ENCODE results near the gene BANP. TPM values are rescaled to one million over a fixed set of nuclear protein-coding genes. Genes with fewer than 3 reads are reported as not detected.
A peak's percentile ranks its signal among the peaks of the same experiment; 100 is the strongest.
"Not testable (repeated sequence)": the region's sequence is repeated elsewhere in the genome, so short reads cannot be mapped to it uniquely, and the experiment has no call there.

The BANP gene
- total RNA-seq, 1 donor from 2014 or later, result 36.4 TPM

DNA sequence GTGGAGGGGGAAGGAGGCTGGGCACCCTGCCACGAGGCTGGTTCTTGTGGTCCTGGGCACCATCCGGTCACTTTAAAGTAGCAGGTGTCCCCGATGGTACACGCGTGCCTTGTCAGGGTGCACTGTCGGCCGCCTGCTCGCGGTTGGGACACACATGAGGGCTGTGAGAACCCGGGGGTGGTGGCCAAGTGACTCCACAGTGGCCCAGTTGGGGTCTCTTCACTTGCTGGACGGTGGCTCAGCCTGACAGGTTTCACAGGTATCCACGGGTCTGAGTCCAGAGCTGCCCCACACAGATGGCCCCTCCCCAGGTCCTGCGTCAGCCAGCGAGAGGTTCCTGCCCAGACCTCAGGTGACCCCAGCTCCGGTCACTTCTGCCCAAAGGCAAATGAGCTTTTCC is 137.8 kb downstream of the BANP start:
- DNase-seq, result not testable (repeated sequence)

GRCh38 chr16:88089632-88090376 is 138.6 kb downstream of the BANP start:
- DNase-seq, result not testable (repeated sequence)

GRCh38 chr16:88090377-88091175 is 139.3 kb downstream of the BANP start:
- DNase-seq, result not testable (repeated sequence)

DNA sequence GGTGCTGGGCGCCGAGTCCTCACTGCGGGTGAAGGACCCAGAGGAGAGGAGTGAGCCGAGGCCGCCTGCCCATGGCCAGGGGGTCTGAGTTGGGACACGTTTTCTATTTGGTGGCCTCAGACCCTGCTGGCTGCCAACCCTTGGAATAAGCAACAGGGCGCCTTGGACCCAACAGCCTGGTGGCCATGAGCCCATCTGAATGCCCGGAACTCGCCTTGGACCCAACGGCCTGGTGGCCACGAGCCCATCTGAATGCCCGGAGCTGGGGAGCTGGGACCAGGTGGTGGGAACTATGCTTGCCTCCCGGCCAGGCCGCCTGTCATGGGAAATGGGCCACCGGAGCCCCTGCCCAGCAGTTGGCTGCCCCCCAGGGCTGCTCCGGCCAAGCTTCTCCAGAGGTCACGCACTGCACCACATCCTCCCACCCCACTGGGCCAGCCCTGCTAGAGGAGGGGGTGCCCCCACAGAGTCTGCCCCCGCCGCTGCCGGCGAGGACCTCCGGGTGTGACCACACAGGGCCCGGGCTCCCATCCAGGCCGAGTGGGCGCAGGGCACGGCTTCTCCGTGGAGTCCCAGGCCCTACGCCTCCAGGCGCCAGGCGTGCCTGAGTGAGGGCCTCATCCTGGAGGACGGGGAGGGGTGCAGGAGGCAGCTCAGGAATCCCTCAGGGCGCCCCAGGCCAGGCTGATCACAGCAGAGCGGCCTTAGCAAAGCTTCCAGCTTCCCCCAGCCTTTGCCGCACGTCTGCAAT is 140.2 kb downstream of the BANP start:
- DNase-seq, result peak; percentile 15

DNA sequence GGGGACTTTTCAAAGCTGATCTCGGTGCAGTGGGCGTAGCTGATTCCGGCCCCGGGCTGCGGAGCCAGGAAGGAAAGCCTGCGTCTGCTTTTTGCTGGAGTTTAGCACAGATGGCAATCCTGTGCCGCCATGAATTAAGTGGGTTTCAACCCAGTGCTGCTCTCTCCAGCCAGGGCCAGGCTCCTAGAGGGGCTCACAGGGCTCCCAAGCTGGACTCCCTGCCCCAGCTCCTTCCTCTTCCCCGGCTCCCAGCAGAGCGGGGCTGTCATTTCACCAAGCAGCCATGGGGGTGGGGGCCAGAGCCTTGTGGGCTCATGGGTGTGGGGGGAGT is 140.7 kb downstream of the BANP start:
- DNase-seq, result peak; percentile 16

DNA sequence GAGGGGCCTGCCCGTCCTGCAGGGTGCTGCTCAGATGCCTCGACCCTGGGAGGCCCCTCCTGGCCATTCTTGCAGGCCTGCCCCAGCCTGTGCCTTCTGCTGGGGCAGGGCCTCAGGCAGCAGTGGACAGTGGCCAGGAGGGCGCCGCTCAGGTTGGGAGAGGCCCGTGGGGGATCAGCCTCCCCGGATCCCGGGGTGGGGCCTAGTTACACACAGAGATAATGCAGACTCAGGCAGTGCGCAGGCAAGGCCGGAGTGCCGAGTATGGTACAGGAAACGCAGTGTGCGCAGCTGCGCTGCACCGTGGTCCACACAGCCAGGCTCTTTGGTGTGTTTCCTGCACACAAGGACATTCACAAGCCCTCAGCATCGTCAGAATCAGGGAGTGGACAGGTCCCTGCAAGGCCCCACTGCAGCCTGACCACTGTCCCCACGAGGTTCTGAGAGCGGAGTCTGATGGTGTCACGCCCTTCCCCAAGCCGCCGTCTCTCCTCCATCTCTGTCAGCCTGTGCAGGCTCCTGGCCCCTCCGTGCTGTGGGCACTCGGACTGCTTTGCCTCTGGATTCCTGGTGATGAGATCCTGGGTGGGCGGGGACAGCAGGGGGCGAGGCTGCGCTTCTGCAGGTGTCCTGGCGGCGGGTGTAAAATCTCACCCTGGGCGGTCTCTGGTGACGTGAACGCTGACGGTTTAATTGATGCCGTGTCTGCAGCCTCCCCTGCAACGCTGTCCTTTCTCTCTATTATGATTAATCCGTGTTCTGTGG is 141.7 kb downstream of the BANP start:
- not testable (repeated sequence) for DNase-seq

DNA sequence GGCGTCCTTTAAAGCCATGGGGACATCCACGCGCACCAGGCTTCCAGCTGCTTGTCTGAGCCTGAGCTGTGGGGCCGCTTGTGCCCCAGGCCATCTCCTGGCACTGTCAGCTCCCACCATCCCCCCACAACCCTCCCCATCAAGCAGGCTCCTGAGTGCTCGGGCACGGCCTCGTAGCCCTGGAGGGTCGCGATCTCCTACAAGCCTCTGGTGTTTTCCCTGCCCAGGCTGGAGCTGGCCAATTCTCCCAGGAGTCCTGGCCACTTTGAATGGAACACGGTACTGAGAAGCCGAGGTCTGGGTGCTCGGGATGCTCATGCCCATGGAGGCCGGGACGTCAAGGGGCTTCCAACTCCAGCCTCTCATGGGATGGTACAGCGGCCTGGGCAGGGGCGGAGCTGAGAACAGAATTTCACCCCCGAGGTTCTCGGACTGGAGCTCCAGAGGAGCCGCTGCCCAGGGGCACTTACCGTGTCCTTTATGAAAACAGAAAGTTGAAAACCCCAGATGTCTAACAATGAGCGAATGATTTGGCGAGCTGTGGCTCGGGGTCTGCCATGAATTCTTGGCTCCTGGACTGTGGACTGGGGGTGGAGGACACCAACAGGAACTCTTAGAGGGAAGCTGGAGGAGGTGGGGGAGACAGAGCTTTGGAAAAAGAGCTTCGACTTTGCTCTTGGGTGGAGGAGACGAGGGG is 142.5 kb downstream of the BANP start:
- not testable (repeated sequence) for DNase-seq

GRCh38 chr16:88094253-88094575 is 143.0 kb downstream of the BANP start:
- not testable (repeated sequence) for DNase-seq

GRCh38 chr16:88094900-88095299 is 143.7 kb downstream of the BANP start:
- not testable (repeated sequence) for DNase-seq

GRCh38 chr16:88096659-88097058 is 145.4 kb downstream of the BANP start:
- not testable (repeated sequence) for DNase-seq

DNA sequence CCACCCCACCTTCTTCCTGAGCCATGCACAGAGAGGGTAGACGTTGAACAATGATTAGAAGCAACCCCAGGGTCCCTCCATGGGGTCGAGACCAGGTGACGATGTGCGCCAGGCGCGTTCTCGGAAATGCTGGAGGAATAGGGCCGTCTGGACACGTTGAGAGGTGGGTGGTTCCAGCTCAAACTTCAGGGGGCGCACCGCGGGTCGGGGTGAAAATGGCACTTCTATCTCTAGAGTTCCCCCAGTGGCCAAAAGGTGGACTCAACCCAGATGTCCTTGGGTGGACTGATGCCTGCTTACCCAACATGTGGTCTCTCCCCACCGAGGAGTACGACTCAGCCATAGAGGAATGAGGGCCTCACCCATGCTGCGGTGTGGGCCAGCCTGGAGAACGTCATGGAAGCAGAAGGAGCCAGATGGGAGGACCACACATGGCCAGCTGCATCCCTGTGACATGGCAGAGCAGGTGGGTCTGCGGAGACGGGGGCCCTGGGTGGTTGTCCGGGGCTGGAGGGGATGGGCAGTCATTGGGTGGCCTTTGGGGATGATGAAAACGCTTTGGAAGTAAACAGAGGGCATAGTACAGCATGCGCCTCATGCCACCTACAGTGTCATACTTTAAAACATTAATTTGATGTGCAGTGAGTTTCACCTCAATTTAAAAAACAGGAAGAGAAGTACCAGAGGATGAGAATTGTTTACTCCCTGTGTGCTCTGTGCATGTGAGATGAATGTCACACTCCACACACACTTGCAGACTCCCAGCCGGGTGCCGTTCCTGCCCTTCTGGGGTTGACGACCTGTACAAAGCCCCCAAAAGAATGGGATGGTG is 147.7 kb downstream of the BANP start:
- not testable (repeated sequence) for DNase-seq

- DNase-seq, result no peak
These were observed 148.3 kb downstream of the BANP start for GRCh38 chr16:88099563-88099890.

DNA sequence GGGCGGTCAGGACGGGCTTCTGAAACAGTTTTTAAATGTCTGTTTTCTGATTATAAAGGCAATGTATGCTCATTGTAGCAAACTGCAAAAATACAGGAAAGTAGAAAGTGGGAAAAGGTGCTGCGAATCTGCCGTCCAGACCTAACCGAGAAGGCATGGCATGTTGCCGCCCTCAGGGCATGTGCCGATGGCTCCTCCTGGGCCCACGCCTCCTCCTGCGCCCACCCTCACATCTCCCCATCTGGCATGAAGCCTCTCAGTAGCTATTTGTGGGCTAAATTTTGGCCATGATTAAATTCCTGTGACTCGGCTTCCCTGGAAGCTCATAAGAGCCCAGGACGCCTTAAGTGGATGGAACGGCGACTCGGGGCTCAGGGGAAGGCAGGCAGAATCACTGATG is 148.7 kb downstream of the BANP start:
- DNase-seq, result not testable (repeated sequence)

GRCh38 chr16:88100801-88101622 is 149.8 kb downstream of the BANP start:
- DNase-seq, result not testable (repeated sequence)

DNA sequence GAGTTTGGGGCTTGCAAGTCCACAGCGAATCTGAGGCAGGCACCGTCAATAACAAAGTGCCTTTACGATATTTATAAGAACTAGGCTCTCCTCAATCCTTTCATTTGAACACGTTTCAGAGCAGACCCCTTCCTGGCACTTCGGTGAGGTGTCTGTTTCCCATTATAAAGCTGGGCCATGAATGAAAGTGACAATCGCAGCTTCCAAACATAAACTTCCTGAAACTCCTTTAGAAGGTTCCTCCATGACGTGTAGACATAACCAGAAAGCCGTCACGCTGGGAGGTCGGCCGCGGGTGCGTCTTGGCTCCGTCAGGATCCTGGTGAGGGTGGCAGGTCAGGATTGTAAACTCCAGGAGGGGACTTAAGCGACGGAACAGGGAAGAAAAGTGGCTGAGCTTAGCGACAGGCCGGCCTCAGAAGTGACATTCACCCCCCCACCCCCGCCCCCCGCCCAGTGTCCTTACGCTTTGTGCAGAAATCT is 150.4 kb downstream of the BANP start:
- DNase-seq, result not testable (repeated sequence)

DNA sequence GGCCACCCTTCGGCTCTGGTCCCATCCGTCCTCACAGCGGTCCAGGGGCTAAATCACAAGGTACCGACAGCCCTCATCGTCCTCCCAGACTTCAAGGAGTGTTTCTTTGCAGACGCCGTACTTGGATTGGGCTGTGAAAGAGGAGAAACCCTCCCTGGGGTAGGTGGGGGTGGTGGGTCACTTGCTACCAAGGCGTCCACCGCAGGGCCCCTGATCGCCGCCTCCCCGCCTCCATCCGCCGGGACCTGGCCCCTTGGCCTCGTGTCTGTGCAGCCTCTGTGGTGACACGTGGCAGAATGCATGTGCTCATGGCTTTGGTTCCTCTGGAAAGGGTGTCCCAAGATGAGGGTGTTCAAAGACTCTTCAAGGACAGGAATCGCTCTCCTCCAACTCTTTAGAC is 151.4 kb downstream of the BANP start:
- no peak for DNase-seq

DNA sequence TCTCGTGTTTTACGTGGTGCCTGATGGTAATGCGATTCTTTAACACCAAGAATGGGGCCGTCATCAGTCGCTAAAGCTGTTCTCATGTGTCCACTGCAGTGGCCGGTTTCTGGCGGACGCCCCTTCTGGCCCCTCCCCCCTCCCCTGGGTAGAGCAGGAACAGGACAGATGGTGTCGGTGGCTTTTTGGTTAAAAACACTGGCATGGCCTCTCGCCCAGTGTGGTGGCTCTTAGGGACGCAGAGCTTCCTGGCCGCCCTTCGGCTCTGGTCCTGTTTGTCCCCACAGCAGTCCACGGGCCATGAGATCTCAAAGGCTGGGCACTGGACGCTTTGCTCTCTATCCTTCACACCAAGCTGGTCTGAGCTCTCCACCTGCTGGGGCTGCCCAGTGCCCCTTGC is 151.8 kb downstream of the BANP start:
- no peak for DNase-seq

DNA sequence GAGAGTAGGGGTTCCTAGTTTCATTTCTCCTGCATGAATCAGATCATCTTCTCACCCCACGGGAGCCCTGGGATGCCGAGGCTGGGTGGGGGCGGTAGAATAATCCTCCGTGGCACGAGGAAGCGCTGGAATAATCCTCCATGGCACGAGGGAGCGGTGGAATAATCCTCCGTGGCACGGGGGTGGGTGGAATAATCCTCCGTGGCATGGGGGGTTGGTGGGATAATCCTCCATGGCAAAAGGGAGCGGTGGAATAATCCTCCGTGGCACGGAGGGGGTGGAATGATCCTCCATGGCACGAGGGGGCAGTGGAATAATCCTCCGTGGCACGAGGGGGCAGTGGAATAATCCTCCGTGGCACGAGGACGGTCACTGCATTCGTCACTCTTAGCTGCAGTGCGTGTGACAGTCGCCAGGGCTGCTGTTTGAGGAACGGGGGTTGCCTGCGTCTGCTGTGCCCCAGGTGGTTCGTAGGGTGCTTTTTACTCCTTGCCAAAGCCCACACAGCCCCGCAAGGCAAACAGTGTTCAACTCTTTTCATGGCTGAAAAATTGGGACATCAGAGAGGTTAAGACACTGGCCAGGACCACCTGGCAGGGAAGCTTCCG is 152.5 kb downstream of the BANP start:
- DNase-seq, result no peak

GRCh38 chr16:88104363-88104762 is 153.1 kb downstream of the BANP start:
- not testable (repeated sequence) for DNase-seq
